A204.1 (cell line): ENCODE results near the gene ZNF445.
"Not testable (repeated sequence)": the region's sequence is repeated elsewhere in the genome, so short reads cannot be mapped to it uniquely, and the experiment has no call there.

Experiments
- FAIRE-seq: peaks from 2 replicates; lab custom pipeline; 2012; peaks lifted over from hg19 to GRCh38; lab: Jason Lieb, UNC

The ZNF445 gene

DNA sequence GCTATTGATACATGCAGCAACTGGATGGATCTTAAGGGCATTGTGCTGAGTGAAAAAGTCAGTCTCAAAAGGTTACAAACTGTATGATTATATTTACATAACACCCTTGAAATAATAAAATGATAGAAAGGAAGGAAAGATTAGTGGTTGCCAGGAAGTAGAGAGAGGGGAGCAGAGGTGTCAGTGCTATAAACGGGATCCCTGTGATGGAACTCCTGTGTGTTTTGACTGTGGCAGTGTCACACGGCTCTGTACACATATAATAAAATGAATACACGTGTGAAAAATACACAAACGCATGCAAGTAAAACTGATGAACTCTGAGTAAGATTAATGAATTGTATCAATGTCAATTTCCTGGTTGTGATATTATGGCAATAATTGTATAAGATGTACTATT lies 78.6 kb downstream of the ZNF445 start:
- FAIRE-seq = no peak

DNA sequence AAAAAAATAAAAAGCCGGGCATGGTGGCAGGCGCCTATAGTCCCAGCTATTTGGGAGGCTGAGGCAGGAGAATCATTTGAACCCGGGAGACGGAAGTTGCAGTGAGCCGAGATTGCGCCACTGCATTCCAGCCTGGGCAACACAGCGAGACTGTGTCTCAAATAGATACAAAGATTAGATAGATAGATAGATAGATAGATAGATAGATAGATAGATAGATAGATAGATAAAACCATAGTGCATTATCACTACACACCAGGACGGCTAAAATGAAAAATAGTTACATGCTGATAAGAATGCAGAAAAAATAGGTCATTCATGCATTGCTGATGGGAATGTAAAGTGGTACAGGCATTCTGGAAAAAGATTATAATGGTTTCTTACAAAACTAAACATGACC lies 79.2 kb downstream of the ZNF445 start:
- FAIRE-seq = not testable (repeated sequence)

DNA sequence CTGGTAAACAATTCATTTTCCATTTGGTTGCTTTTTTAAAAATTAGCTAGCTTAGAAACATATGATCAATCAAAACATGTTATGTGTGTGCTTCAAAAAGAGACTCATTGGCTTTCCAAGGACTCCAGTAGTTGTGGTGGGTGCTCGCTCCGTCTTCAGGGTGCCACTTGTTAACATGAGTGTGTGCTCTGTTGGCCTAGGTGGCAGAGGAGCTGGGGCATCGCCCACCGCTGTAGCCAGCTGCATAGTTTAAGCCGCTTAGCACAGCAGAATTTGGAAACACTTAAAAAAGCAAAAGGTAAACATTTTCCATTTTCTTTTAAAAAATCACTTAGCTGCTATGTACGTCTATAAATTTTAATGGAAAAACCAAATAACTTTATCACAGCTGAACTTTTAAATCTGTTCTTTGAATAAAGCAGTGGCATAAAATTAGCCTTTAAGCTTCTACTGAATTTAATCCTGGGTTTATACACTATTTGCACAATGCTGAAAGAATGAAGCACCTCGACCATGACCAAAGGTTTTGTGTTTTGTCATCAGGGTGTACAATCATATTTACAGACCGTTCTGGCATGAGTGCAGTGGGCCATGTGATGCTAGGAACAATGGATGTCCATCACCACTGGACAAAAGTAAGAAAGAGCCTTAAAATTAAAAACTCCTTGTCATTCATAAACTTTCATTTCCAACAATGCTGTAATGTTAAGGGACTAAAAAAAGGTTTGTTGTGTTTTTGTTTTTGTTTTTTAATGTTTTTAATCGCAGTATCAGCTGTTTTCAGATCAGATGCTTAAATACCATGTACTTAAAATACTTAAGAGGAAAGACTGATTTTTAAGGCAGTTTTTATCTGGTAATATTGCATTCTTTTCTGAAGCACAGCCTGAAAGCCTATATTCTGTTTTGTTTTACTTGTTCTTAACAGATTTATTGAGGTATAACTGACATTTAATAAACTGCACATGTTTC lies 81.0 kb downstream of the ZNF445 start:
- FAIRE-seq = no peak

DNA sequence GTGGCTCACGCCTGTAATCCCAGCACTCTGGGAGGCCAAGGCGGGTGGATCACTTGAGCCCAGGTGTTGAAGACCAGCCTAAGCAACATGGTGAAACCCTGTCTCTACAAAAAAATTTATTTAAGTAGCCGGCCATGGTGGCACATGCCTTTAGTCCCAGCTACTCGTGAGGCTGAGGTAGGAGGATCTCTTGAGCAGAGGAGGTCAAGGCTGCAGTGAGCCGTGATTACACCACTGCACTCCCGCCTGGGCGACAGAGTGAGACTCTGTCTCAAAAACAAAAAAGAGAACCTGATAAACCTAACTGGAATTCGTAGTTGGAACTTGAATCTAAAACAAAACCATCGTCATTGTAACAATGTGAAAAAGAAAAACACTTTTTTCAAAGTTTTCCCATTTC lies 81.8 kb downstream of the ZNF445 start:
- FAIRE-seq = no peak

DNA sequence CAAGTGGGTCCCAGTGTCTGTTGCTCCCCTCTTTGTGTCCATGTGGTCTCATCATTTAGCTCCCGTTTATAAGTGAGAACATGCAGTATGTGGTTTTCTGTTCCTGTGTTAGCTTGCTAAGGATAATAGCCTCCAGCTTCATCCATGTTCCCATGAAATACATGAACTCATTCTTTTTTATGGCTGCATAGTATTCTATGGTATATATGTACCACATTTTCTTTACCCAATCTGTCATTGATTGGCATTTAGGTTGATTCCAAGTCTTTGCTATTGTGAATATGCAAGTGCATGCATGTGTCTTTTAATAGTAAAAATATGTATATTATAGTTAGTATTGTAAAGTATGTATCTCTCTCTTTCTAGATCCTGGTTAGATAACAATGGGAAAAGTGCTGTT lies 85.0 kb downstream of the ZNF445 start:
- FAIRE-seq = no peak

DNA sequence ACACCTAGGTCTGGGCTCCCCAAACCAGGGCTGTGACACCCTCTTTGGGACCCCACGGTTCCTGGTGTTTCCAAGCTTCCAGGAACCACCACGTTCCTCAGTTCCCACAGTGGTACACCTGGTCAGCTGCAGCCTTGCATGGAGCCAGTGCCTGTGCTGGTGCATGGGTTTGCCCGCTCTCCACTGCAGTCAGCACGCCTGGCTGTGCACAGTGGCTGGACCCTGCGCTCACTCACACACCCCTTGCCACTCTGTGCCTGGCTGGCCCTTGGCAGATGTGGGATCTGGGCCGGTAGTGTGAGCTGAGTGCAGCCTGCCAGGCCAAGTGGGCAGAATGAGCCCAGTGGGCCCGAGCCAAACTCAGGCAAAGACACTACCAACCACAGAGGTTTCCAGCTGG lies 90.1 kb downstream of the ZNF445 start:
- no peak for FAIRE-seq
